Keratinocyte (primary cell): ENCODE measurements around the gene TUBB4A.

Source experiments
- EZH2 ChIP-seq: IDR thresholded peaks from one replicate; pipeline ENCODE4 v1.6.1; 2012; ENCODE audit warnings: inconsistent platforms, mild to moderate bottlenecking, low read length, moderate library complexity
- TF ChIP-seq, protein P1 (sequence below), 3 experiments: IDR thresholded peaks in 1 of 3; conservative IDR thresholded peaks in 1 of 3; optimal IDR thresholded peaks in 1 of 3; 2 replicates in 2 of 3; 3 replicates in 1 of 3; pipeline versions ENCODE3 to v1.5.1; 2011; ENCODE audit warnings: low read length in 3 of 3, mild to moderate bottlenecking in 3 of 3, moderate library complexity in 2 of 3, control low read depth in 1 of 3, inconsistent platforms in 1 of 3; ENCODE audit not compliant: insufficient read depth in 2 of 3; ENCODE audit errors: extremely low read depth in 1 of 3

DNA sequence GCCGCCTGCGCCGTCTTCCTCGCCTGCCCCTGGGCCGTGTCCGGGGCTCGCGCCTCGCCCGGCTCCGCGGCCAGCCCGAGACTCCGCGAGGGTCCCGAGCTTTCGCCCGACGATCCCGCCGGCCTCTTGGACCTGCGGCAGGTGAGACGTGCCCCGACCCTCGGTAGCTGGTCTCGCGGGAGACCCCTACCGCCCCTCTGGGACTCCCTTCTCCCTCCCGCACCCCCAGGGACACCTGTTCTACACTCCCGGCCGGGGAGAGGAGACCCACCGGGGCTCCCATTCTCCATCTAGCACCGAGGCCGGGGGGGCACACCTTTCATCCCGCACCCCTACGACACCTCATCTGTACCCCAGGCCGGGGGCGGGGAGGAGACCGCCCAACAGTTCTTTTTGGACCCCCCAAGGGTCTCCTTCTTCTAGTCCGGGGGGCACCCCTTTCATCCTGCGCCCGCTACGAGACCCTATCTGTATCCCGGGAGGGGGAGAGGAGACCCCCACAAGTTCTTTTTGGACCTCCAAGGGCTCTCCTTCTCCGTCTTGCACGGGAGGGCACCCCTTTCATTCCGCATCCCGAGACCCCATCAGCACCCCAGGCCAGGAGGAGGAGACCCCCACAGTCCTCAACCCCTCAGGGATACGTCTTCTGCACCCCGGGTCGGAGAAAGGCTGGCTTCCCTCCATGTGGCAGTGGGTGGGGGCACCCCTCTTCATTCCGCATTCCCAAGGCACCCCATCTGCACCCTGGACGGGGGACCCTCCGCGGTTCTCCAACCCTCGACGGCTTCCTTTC is 29.2 kb upstream of the TUBB4A start:
- TF ChIP-seq, protein P1, sequence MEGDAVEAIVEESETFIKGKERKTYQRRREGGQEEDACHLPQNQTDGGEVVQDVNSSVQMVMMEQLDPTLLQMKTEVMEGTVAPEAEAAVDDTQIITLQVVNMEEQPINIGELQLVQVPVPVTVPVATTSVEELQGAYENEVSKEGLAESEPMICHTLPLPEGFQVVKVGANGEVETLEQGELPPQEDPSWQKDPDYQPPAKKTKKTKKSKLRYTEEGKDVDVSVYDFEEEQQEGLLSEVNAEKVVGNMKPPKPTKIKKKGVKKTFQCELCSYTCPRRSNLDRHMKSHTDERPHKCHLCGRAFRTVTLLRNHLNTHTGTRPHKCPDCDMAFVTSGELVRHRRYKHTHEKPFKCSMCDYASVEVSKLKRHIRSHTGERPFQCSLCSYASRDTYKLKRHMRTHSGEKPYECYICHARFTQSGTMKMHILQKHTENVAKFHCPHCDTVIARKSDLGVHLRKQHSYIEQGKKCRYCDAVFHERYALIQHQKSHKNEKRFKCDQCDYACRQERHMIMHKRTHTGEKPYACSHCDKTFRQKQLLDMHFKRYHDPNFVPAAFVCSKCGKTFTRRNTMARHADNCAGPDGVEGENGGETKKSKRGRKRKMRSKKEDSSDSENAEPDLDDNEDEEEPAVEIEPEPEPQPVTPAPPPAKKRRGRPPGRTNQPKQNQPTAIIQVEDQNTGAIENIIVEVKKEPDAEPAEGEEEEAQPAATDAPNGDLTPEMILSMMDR (optimal IDR thresholded peaks at IDR 0.05 in 1 of 3, IDR thresholded peaks at IDR 0.05 in 1 of 3, conservative IDR thresholded peaks at IDR 0.05 in 1 of 3; ENCODE audit: extremely low read depth in 1 of 3, insufficient read depth in 2 of 3, low read length in 3 of 3): no peak
- no peak for TF ChIP-seq EZH2
